GM21576 (cell line): ENCODE measurements around the gene TNFRSF18.
"Not testable (repeated sequence)": the region's sequence is repeated elsewhere in the genome, so short reads cannot be mapped to it uniquely, and the experiment has no call there.

Experiments used
- ATAC-seq: cut with Tn5 transposase; IDR thresholded peaks from one replicate; pipeline ENCODE4 v1.9.1; 2021; ENCODE audit warnings: mild to moderate bottlenecking, moderate library complexity; ENCODE audit not compliant: unreplicated experiment

The TNFRSF18 gene

DNA sequence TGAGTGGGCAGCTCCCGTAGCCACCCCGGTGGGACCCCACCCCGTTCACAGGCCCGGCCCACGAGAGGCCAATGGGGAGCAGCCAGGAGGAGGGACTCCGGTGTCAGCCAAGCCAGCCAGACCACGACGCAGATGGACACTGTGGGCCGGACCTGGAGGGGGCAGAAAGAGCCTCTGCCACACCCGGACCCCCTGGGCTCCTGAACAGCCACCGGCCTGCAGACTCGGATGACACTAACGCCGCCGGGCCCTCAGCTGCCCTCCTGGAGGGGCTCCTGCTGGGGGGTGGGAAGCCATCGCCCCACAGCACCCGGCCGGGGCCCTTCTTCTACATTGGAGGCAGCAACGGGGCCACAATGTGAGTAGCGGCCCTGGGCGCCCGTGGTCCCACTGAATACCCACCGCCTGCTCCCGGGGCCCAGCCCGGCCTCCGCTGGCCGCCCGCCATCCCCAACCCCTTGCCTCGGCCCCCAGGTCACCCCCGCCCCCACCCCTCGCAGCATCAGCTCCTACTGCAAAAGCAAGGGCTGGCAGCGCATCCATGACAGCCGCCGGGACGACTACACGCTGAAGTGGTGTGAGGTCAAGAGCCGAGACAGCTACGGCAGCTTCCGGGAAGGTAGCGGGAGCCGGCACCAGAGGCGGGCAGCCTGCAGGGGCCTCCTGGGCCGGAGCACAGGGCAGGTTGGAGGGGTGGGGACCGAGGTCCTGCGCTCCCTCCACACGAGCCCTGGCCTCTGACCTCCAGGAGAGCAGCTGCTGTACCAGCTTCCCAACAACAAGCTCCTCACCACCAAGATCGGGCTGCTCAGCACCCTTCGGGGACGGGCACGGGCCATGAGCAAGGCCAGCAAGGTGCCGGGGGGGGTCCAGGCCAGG lies 26.2 kb downstream of the TNFRSF18 start:
- no peak for ATAC-seq

DNA sequence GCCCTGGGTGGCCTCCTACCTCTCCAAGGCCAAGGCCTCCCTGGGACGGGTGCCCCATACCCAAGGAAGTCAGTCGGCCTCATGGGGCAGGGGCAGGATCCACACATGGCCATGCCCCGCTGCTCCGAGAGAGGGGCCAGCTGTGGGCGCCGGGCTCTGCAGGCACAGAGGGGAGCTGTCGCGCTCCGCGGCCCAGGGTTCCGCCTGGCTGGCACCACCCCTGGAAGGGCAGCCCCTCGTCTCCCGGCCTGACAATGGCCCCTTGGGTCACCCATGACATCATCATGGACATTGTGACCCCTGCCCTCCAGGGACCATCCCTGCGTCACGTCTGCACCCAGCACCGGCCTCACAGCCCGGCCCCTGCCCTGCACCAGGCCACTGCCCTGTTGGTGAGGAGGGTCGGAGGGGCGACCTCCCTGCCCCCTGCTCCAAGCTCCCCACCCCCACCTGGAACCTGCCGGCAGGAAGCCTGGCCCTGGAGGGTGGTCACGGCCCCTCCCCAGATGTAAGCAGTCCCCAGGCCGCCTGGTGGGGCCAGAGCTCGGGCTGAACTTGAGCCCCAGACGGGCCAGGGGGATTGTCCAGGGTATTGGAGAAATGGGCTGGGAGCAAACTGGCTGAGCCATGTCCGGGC lies 26.9 kb downstream of the TNFRSF18 start:
- no peak for ATAC-seq

DNA sequence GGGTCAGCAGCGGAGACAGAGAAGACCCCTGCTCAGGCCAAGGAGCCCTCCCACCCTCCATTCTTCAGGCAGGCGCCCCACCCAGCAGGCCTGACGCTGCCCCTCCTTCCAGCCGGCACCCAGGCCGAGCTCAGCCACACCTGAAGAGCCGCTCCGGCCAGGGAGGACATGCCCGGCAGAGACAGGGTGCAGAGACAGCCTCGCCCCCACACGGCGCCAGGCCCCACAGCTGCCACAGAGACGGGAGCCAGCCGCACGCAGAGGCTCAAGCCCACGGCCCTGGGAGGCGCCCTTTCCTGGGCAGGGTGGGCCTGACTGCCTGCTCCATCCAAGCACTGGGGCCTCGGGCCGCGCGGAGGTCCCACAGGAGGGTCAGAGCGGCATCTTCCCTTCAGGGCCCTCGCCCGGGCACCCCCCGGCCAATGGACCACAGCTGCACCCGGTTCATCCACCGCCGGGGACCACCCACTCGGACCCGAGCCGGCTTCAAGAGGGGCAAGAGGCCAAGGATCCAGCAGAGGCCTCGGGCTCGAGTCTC lies 27.5 kb downstream of the TNFRSF18 start:
- no peak for ATAC-seq

DNA sequence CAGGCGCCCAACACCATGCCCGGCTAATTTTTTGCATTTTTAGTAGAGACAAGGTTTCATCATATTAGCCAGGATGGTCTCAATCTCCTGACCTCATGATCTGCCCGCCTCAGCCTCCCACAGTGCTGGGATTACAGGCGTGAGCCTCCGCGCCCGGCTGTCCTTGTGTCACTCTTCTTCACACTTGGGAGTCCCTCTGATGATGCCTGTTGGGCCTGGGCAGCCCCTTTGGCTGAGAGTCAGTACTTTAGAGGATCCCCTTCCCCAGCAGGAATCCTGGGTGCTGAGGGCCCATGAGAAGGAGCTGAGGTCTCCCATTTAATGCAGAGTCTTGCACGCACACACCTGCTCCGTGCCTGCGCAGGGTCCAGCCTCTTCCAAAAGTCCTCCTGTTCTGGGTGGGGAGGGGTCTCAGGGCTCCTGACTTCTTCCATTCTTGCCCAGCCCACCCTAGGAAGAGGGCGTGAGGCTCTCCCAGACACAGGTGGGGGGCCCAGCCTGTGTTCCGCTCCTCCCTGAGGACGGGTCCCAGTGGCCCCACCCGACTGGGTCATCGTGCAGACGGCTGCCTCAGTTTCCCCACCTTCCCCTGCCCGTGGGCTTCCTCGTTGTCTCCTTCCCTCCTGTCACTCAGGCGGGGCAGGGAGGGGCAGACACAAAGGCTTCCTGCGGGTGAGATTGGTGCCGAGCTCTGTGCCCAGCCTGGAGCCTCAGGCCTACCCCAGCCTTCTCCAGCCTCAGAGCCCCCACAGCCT lies 28.8 kb downstream of the TNFRSF18 start:
- no peak for ATAC-seq

DNA sequence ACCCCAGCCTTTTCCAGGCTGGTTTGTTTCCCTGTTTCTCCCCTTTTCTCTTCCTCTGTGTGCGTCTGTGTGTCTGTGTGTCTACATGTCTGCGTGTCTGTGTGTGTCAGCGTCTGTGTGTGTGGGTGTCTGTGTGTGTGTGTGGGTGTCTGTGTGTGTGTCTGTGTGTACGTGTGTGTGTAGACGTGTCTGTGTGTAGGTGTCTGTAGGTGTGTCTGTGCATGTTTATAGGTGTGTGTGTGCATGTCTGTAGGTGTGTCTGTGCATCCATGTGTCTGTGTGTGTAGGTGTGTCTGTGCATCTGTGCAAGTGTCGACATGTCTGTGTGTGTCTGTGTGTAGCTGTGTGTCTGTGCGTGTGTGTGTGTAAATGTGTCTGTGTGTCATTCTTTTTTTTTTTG lies 29.5 kb downstream of the TNFRSF18 start:
- ATAC-seq, result no peak

DNA sequence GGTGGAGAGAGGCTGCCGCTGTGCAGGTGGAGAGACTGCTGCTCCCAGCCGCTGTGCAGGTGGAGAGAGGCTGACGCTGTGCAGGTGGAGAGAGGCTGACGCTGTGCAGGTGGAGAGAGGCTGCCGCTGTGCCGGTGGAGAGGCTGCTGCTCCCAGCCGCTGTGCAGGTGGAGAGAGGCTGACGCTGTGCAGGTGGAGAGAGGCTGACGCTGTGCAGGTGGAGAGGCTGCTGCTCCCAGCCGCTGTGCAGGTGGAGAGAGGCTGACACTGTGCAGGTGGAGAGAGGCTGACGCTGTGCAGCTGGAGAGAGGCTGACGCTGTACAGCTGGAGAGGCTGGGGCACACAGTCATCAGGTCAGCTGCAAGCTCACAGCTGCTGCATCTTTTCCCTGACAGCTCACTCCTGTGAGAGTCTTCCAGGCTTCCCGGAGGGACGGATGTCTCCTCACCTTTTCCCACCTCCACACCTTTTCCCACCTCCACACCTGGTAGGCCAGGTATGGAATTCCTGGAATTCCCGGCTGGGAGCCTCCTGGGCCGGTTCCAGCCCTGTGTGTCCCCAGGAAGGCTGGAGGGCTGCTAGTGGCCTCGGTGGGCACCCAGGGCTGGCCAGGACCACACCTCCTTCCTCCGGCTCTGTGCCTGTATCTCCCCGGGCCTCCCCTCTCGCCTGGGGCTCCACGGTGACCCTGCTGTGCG lies 30.2 kb downstream of the TNFRSF18 start:
- not testable (repeated sequence) for ATAC-seq

DNA sequence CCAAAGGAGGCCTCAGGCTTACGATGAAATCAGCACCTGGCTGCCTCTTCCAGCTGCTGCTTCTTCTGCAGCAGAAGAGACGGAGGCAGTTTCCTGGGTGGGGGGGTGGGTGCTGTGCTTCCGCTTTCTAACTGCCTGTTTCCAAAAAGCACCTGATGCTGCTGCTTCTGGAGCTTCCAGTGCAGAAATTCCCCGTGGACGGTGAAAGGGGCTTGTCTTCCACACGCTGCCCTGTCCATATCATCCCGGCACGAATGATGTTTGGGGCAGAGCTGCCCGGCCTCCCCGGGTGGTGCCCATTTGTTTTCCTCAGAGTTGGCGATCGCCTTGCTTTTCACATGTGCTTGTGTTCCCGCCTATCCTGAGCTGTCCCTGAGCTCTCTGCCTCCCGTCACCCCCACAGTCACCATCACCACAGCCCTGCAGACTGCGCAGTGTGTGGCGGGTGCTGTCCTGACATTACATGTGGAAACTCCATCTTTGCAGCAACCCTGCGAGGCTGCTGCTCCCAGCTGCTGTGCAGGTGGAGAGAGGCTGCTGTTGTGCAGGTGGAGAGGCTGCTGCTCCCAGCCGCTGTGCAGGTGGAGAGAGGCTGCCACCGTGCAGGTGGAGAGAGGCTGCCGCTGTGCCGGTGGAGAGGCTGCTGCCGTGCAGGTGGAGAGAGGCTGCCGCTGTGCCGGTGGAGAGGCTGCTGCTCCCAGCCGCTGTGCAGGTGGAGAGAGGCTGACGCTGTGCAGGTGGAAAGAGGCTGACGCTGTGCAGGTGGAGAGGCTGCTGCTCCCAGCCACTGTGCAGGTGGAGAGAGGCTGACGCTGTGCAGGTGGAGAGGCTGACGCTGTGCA lies 30.9 kb downstream of the TNFRSF18 start:
- no peak for ATAC-seq

DNA sequence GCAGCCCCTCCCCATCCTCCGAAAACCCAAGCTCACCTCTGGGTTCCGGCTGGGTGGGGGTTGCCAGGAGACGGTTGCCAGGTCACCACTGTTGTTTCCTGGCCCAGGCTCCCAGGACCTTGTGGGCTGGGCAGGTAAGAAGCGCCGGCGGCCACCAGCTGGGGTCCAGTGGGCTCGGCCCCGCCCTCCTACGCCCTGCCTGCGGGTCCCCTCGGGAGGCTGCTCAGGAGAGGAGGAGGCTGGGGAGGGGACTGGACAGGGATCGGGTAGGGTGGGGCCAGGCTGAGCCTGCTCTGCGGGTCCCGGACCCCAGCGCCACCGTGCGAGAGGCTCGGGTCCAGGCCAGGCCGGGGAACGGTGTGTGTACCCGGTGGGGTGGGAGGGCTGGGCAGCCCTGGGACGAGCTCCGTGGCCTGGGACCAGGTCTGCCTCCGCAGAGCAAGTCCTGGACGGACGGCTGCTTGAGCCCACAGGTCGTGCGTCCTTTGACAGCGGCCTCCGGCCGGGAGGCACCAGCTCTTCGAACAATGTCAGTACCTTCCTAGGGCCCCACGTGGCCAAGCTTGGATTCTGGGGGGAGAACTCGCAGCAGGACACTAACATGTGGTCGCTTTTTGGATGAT lies 32.5 kb downstream of the TNFRSF18 start, which contains the start of gene TTLL10:
Gene TTLL10 (plus strand): TSS at position 88 of the 623 bp plus-strand sequence. CDS start 5,336 bp downstream, outside the sequence.
- no peak for ATAC-seq

DNA sequence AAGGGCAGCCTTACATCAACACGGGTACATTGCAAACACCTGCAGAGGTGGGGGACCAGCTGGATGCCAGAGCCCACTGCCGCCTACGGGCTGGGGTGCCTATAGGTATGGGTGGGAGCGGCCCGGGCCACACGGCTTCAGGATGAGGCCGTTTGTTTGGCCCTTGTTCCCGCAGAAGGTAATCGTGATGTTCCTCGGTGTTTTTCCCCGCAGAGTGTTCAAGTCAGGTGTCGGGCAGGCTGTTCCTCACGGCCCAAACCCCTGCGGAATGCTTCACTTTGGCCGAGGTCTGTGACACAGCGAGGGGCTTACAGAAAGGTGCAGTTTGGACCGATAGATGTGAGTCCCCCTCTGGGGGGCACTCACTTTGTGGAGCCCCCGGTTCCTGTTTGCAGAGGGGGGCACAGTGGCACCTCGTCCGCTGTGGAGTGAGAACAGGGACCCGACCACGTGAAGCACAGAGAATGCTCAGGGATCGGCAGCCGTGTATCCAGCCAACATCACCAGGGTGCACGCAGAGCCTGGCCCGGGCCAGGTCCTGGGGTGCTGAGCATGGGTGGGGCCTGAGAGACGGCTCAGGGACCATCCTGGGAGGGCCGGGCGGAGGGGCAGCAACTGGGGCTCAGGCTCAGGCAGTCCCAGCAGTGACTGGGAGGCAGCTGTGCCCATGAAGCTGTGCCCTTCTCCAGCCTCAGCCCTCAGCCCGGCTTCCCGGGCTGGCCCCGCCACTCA lies 33.2 kb downstream of the TNFRSF18 start:
- ATAC-seq, result no peak

DNA sequence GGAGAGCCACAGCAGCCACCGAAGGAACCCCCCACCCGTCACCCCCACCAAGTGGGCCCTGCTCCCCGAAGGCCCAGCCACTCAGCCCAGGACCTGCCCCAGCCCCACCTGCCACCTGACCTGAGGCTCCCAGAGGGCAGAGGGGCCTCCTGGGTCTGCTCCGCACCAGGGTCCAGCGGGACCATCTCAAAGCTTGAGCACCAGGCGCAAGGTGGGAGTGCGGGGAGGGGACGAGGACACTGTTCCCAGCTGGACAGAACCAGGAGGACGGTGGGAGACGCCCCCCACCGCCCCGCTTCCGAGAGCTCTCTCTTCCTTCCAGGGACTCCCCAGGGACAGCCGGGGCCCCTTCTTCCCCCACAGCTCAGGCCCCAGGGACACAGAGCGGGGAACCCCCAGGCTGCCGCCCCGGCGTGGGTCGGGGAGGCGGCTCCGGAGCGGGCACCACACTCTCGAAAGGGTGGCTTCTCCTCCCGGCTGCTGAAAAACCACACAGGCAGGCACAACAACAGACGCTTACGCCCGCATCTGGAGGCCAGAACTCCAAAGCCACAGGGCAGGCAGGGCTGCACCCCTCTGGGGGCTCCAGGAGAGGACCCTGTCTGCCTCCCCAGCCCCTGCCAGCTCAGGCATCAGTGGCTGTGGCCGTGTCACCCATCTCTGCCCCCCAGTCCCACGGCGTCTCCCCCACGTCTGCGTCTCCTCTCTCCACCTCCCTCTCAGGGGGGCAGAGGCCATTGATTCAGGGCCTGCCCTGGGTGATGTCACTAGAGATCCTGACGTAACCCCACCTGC lies 34.6 kb downstream of the TNFRSF18 start:
- no peak for ATAC-seq

DNA sequence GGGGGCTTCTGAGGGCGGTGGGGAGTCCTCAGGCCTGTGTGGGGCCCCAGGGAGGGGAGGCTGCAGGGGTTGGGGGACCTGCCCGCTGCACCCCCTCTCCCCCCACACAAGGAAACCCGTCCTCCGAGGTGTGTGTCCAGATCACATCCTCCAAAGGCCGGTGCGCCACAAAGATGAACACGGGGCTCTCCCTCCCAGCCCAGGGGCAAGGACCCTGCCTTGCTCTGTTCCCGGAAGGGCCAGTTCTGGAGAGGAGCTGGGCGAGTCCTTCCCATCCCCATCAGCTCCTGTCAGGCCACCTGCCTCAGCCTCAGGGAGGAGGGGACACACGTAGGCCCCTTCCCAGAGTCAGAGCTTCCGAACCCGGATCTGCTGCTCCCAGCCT lies 35.2 kb downstream of the TNFRSF18 start:
- ATAC-seq, result no peak

DNA sequence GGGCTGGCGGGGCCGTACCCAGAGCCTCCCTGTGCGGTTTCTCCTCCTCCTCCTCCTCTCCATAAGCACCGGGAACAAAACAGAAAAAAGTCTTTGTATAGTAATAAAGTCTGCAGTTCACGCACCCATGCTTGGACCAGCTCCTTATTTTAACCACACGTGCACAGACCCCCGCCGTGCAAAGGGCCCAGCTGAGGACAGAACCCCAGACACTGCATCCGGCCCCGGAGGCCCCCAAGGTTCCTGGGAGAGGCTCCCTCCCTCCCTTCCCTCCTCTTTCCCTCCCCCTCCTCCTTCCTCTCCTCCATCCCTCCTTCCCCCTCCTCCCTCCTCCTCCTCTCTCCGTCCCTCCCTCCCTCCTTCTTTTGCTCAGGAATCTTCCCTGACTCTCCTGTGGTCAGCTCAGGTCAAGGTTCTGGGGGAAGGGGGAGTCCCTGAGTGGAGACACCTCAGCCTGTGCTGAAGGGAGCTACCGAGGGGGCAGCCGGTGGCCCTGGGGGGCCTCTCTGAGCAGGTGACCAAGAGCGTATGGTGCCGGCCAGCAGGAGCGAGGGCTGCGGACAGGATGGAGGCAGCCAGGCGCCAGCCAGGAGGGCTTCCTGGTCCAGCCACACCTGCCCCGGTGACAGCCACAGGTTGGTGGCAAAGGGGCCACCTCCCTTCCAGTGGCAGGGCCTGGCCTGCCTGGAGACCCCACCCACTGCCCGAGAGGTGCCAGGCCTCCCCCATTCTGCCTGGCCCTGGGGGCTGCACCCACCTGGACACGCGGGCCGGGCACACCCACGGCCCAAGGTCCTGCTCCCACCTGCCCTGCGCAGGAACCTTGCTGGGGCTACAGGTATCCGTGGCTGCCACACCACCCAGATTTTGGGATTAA lies 35.9 kb downstream of the TNFRSF18 start:
- no peak for ATAC-seq

DNA sequence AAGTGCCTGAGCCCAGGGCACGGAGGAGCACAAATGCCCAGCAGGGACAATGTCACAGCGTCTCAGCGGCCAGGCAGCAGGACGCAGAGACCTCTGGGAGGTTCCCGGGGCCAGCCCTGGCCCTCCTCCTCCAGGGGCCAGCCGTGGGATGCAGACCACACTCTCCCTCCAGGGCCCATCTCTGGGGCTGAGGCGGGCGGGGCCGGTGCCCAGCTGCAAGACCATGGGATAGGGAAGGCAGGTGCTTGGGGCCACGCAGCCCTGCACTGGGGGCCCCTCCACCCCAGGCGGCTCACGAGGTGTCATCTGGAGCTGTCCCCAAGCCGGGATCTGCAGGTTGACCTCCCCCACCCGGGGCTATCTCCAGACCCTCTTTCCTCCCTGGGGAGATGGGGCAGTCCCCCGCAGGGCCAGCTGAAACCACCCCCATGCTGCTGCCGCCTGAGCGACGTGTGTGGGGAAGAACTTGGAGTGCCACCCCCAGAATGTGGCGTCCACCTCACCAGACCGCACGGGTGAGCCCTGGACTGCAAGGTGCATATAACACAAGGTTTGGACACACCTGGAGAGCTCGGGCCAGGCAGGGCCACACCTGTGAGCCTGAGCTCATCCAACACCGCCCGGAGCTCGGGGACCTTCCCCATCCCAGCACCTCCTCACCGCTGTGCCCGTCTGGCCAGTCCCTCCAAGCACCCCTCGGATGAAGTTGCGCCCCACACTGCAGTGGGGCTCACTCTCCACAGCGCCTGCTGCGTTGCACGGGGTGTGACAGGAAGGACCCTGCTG lies 36.8 kb downstream of the TNFRSF18 start:
- no peak for ATAC-seq

DNA sequence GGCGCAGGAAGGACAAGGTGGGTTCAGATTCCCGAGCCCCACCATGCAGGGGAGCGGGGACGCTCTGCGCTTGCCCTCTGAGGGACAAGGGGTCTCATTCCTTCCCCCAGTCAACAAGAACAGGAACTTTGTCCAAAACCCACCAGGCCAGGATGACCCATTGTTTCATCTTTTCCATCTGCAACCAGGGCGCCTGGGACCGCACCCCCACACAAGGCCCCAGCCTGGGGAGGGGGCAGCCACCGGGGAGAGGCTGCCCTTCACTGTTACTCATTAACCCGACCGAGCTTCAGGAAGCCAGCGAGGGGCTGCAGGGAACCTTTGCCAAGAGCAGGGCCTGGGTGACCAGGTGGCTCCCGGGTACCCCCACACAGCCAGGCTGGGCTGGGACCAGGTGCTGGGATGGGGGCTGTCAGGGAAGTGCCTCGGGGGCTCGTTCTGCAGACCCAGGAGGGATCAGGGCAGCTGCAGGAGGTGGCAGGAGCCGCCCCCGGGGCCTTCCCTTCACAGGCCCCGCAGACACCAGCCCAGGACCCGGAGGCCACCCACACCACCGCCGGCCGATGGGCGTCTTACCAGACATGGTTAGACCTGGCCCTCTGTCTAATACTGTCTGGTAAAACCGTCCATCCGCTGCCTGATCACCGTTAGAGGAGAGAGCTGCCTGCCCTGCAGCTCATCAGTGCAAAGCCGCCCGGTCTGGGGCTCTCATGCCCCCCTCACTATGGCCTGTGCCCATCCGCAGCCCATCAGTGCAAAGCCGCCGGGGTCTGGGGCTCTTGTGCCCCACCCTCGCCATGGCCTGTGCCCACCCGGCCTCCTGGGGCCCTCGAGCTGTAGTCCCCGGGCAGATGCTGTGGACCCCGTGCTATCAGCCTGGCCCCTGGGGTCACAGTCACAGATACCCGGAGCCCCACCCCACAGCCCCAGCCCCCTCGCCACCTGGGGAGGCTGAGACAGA lies 37.7 kb downstream of the TNFRSF18 start:
- no peak for ATAC-seq

DNA sequence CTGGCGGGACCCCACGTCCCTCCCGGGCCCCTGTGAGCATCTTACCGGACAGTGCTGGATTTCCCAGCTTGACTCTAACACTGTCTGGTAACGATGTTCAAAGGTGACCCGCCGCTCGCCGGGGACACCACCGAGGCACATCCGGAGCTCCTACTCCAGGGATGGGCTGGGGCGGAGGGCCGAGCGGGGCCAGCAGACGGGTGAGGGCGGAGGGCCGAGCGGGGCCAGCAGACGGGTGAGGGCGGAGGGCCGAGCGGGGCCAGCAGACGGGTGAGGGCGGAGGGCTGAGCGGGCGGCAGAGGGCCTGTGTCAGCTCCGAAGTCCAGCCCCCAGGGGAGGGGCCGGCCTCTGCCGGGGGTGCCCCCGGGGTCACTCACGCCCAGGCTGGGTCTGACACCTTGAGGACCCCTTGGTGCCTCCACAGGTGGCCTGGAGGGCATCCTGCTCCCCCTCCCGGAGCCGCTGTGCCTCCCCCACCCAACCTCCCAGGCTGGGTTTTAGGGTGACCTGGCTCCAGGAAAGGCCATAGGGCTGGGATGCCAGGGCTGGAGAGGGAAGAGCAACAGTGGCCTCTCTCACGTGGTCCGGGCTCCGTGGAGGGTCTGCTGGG lies 38.4 kb downstream of the TNFRSF18 start:
- no peak for ATAC-seq
